ENCODE measurements around the gene PIK3CD. TPM values are rescaled to one million over a fixed set of nuclear protein-coding genes. Genes with fewer than 3 reads are reported as not detected.

The PIK3CD gene
- total RNA-seq, 2 experiments from 2014 or later: 13.6 to 37.1 TPM

GRCh38 chr1:9626201-9626608 is 25.3 kb upstream of the PIK3CD start:
- H3K4me2 ChIP-seq (ENCODE audit: low read length): peak overlapping the region; percentile 56
- no peaks in the 10 kb centered on the region for H3K9me2 ChIP-seq (ENCODE audit: insufficient read depth, low read length)
- TF ChIP-seq EZH2phosphoT487 (IDR thresholded peaks at IDR 0.05; ENCODE audit: borderline replicate concordance, low read depth, low read length): no peak
- no peak for TF ChIP-seq CTCF (conservative IDR thresholded peaks at IDR 0.05; ENCODE audit: low read length)
- DNase-seq (ENCODE audit: low spot score): peak; percentile 73
- H3K4me1 ChIP-seq (ENCODE audit: insufficient read depth, low read length, poor library complexity, severe bottlenecking): peaks cover 45% of the 10 kb centered on the region
- intact Hi-C loops (cut with micrococcal nuclease; ENCODE audit: unreplicated experiment): loop anchor here (2.0 to 5.0 kb wide), 3 partner anchors 61 to 159 kb away; no protein-coding TSS in a partner anchor
- H3K36me3 ChIP-seq (ENCODE audit: insufficient read depth, low read length): no peaks in the 10 kb centered on the region
- H4K20me1 ChIP-seq (ENCODE audit: insufficient read depth, low read length): no peaks in the 10 kb centered on the region
- POLR2A ChIA-PET: interaction anchor here (0.6 to 1.0 kb wide), 5 partner anchors 26 to 162 kb away, joined by 3 to 6 read pairs (median 3); no protein-coding TSS in a partner anchor
- no peaks in the 10 kb centered on the region for H3K79me2 ChIP-seq (ENCODE audit: insufficient read depth, low read depth, low read length)
- H2AFZ ChIP-seq (ENCODE audit: low read length): peak overlapping the region; percentile 71; the same call in 1 of the 2 replicates
- H3K9me3 ChIP-seq (ENCODE audit: low read length): no peaks in the 10 kb centered on the region
- H3K4me3 ChIP-seq (ENCODE audit: low read depth, low read length, poor library complexity, severe bottlenecking): peak overlapping the region; percentile 47
- CTCF ChIA-PET (ENCODE audit: unreplicated experiment): interaction anchor here (0.6 to 1.9 kb wide), 4 partner anchors 29 to 240 kb away, joined by 3 to 7 read pairs (median 4); no protein-coding TSS in a partner anchor
- no peak overlapping the region for H3K27ac ChIP-seq (ENCODE audit: low read depth, low read length, poor library complexity, severe bottlenecking)
- no TSS peak for BruUV-seq (replicated peaks)

GRCh38 chr1:9628541-9629444 is 22.7 kb upstream of the PIK3CD start:
- Histone ChIP-seq H2AFZ (ENCODE audit: low read length) (no peak overlapping the region), H3K79me2 (ENCODE audit: insufficient read depth, low read depth, low read length) (no peaks in the 10 kb centered on the region), H3K27ac (ENCODE audit: low read depth, low read length, poor library complexity, severe bottlenecking) (no peak overlapping the region), H3K9me2 (ENCODE audit: insufficient read depth, low read length) (no peaks in the 10 kb centered on the region), H3K4me1 (ENCODE audit: insufficient read depth, low read length, poor library complexity, severe bottlenecking) (peaks cover 45% of the 10 kb centered on the region), H3K9me3 (ENCODE audit: low read length) (no peaks in the 10 kb centered on the region), H3K36me3 (ENCODE audit: insufficient read depth, low read length) (no peaks in the 10 kb centered on the region), H3K4me2 (ENCODE audit: low read length) (peak overlapping the region; percentile 63; the same call in 1 of the 2 replicates), H3K4me3 (ENCODE audit: low read depth, low read length, poor library complexity, severe bottlenecking) (peak overlapping the region; percentile 17), H4K20me1 (ENCODE audit: insufficient read depth, low read length) (no peaks in the 10 kb centered on the region)
- DNase-seq (ENCODE audit: low spot score): peak; percentile 48
- intact Hi-C loops (cut with micrococcal nuclease; ENCODE audit: unreplicated experiment): loop anchor here (5.0 kb wide), 1 partner anchor 74 kb away; no protein-coding TSS in a partner anchor
- POLR2A ChIA-PET: interaction anchor here (0.5 to 2.8 kb wide), 10 partner anchors 22 to 334 kb away, joined by 3 to 15 read pairs (median 6); no protein-coding TSS in a partner anchor
- TSS peak; percentile 57 for BruUV-seq (replicated peaks)
- CTCF ChIA-PET (ENCODE audit: unreplicated experiment): interaction anchor here (1.1 kb wide), 1 partner anchor 104 kb away, joined by 3 read pairs; no protein-coding TSS in a partner anchor
- TF ChIP-seq CTCF (conservative IDR thresholded peaks at IDR 0.05; ENCODE audit: low read length): no peak
